ENCODE measurements around the gene STX17. TPM values are rescaled to one million over a fixed set of nuclear protein-coding genes. Genes with fewer than 3 reads are reported as not detected.

The STX17 gene
- total RNA-seq, 8 experiments from 2014 or later, result 10.0 to 37.2 (median 17.6) TPM

DNA sequence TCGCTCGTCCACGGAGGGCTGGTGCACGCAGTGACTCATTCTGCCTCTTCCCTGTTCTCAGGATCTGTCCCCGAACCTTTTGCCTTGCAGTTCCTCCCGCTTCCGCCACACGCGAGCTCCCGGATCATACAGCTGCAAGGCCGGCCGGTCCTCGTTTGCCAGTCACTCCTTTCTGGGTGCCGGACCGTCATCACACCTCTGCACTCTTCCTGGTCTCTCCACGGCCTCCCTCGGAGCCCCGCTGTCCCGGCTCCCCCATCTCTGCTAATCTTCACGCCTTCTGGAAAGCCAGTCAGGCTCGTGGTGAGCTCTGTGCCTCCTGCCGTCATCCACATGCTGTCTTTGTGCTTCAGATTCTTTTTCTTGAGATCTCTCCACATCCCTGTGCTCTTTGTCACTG lies 91.8 kb downstream of the STX17 start:
- no peak overlapping the region for H3K4me3 ChIP-seq
- in situ Hi-C loops (cut with MboI; ENCODE audit: low pct_unique_long_range_greater_than_20kb in 2 of 9, low sequenced_read_pairs in 9 of 9, unreplicated experiment in 9 of 9), result no loop called here
- H3K27ac ChIP-seq, result no peak overlapping the region
- ATAC-seq (replicated peaks in 6 of 8), result no peak
- 78 to 100% (median 87%) methylated on average over 1 to 17 of the region's 22 CpGs for WGBS, 10 experiments
- no peaks in the 10 kb centered on the region for H3K4me1 ChIP-seq (replicated peaks in 1 of 2)

DNA sequence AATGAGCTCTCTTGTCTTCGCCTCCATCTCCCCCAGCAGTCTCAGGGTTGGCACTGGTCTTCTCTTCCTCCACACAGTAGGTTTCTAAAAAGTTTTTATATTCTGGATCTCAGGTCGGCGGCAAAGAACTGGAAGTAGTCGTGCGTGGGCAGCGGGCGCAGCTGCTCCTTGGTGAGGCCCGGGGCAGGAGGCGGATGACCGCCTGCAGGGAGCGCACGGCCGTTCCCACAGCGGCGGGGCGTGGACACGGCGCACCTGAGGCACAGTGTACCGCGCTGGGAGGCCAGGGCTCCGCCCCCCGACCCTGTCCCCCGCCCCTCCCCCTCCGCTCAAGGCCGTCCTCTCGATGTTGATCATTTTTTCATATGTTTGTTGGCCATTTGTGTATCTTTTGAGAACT lies 92.4 kb downstream of the STX17 start:
- 92 to 100% (median 100%) methylated on average over 1 to 8 of the region's 26 CpGs; no CpG with 5 or more reads in 2 of the 10 experiments for WGBS, 10 experiments
- Histone ChIP-seq H3K27ac (no peak overlapping the region), H3K4me1 (replicated peaks in 1 of 2) (no peaks in the 10 kb centered on the region), H3K4me3 (no peak overlapping the region)
- ATAC-seq (replicated peaks in 6 of 8), result no peak
- in situ Hi-C loops (cut with MboI; ENCODE audit: low pct_unique_long_range_greater_than_20kb in 2 of 9, low sequenced_read_pairs in 9 of 9, unreplicated experiment in 9 of 9), result no loop called here

DNA sequence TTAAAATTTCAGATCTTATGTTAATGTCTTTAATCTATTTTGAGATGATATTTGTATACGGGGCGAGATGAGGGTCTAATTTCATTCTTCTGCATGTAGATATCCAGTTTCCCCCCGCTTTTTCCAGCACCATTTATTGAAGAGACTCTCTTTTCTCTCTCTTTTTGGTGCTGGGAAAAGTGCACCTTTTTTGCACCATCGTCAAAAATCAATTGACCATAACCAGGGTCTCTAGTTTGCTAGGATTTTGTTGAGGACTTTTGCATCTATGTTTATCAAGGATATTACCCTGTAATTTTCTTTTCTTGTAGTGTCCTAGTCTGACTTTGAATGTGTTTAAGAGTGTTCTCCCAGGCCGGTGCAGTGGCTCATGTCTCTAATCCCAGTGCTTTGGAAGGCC lies 93.3 kb downstream of the STX17 start:
- in situ Hi-C loops (cut with MboI; ENCODE audit: low pct_unique_long_range_greater_than_20kb in 2 of 9, low sequenced_read_pairs in 9 of 9, unreplicated experiment in 9 of 9), result no loop called here
- 93 to 100% (median 95%) methylated on average over 1 to 5 of the region's 5 CpGs for WGBS, 10 experiments
- Histone ChIP-seq H3K4me3 (no peak overlapping the region), H3K4me1 (replicated peaks in 1 of 2) (no peaks in the 10 kb centered on the region), H3K27ac (no peak overlapping the region)
- no peak for ATAC-seq (replicated peaks in 6 of 8)

DNA sequence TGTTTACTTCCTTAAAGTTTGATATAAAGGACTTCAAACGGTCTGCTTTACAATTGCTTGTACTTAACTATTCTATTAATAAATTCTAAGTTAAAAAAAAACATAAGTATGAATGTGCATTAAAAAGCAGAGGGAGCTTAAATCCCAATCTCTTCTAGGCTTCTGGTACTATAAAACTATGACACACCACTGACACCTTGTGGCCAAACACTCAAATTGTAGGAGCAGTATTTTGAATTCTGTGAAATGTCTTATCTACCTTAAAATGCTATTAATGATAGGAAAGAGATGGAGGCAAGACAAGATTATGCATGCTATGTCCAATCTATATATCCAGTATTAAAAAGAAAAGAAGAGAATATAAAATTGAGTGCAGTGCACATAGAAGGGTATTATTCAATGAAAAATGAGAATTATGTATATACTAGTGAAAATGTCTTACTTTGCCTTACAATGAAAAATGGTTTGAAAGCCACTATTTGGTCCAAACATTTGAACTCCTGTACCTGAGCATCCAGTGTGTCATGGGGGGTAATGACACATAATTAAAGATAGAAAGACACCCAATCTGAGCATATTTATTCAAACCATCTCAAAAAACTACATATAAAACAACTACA lies 104.7 kb downstream of the STX17 start:
- Histone ChIP-seq H3K4me3 (no peak overlapping the region), H3K4me1 (replicated peaks in 1 of 2) (no peaks in the 10 kb centered on the region), H3K27ac (no peak overlapping the region)
- in situ Hi-C loops (cut with MboI; ENCODE audit: low pct_unique_long_range_greater_than_20kb in 2 of 9, low sequenced_read_pairs in 9 of 9, unreplicated experiment in 9 of 9), result no loop called here
- ATAC-seq (replicated peaks in 6 of 8), result no peak
- WGBS, 10 experiments, result 14 to 44% (median 33%) methylated on average over 1 of the region's 1 CpG; no CpG with 5 or more reads in 2 of the 10 experiments

DNA sequence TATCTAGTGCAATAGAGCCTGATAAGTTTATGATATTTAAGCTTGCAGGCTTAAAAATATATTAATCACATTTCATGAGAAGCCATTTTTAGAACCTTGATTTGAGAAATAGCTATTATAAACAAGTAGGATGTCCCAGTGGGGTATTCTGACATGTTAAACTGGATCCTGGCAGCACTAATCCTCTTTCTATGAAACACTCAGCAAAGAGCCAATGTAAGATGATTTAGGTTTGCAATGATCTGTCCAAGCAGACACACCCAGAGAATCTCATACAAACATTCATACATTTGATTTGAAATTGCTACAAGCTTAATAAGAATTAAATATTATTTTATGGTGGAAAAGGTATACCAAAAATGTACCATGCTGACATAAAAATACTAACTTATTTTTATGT lies 105.8 kb downstream of the STX17 start:
- in situ Hi-C loops (cut with MboI; ENCODE audit: low pct_unique_long_range_greater_than_20kb in 2 of 9, low sequenced_read_pairs in 9 of 9, unreplicated experiment in 9 of 9), result no loop called here
- Histone ChIP-seq H3K4me1 (replicated peaks in 1 of 2) (no peaks in the 10 kb centered on the region), H3K4me3 (no peak overlapping the region), H3K27ac (no peak overlapping the region)
- ATAC-seq (replicated peaks in 6 of 8), result peak in 2 of 8 experiments; percentile 46 to 74

DNA sequence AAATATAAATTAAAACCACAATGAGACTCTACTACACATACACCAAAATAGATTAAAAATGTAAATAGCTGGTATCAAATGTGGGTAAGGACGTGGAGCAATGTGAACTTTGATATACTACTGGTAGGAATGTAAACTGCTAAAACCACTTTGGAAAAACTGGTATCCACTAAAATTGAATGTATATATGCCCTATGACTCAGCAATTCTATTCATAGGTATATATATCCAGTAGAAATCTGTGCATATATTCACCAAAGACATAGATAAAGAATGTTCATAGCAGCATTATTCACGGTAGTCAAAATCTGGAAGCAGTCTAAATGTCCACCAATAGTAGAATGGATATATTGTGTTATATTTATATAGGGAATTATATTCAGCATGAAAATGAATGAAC lies 107.1 kb downstream of the STX17 start:
- no peak overlapping the region for H3K27ac ChIP-seq
- no peaks in the 10 kb centered on the region for H3K4me1 ChIP-seq (replicated peaks in 1 of 2)
- in situ Hi-C loops (cut with MboI; ENCODE audit: low pct_unique_long_range_greater_than_20kb in 2 of 9, low sequenced_read_pairs in 9 of 9, unreplicated experiment in 9 of 9), result no loop called here
- WGBS, 10 experiments, result 17 to 100% (median 89%) methylated on average over 1 to 2 of the region's 2 CpGs; no CpG with 5 or more reads in 1 of the 10 experiments
- no peak overlapping the region for H3K4me3 ChIP-seq
- no peak for ATAC-seq (replicated peaks in 6 of 8)

DNA sequence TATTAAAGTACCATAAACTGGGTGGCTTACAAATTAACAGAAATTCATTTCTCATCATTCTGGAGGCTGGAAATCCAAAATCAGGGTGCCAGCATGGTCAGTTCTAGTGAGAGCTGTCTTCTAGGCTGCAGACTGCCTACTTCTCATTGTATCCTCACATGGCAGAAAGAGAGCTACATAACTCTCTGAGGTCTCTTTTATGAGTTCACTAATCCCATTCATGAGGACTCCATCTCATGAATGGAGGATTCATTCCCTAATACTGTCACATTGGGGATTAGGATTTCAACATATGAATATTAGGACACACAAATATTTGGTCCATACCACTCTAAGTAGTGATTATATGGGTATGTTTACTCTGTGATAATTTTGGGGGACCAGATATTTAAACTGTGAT lies 108.4 kb downstream of the STX17 start:
- Histone ChIP-seq H3K4me1 (replicated peaks in 1 of 2) (no peaks in the 10 kb centered on the region), H3K4me3 (no peak overlapping the region), H3K27ac (no peak overlapping the region)
- in situ Hi-C loops (cut with MboI; ENCODE audit: low pct_unique_long_range_greater_than_20kb in 2 of 9, low sequenced_read_pairs in 9 of 9, unreplicated experiment in 9 of 9), result no loop called here
- ATAC-seq (replicated peaks in 6 of 8), result no peak

DNA sequence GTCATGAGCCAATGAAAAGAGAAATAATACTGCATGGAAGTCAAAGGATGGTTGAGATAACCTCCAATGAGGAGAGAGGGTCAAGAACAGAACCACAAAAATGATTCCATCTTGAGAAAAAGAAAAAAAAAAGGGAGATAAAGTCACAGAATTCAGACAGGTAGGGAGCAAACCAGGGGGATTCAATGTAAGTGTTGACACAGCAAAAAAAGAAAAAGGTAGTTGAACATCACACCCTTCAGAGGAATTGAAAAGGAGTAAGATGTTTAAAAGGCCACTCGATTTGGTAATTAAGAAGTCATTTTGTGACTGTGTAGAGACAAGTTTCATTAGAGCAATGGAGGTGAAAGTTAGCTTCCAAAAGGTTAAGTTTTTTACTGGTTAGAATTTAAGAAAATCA lies 113.1 kb downstream of the STX17 start:
- ATAC-seq (replicated peaks in 6 of 8), result no peak
- Histone ChIP-seq H3K27ac (no peak overlapping the region), H3K4me1 (replicated peaks in 1 of 2) (no peaks in the 10 kb centered on the region), H3K4me3 (no peak overlapping the region)
- WGBS, 10 experiments, result 91 to 100% (median 100%) methylated on average over 1 of the region's 1 CpG; no CpG with 5 or more reads in 1 of the 10 experiments
- in situ Hi-C loops (cut with MboI; ENCODE audit: low pct_unique_long_range_greater_than_20kb in 2 of 9, low sequenced_read_pairs in 9 of 9, unreplicated experiment in 9 of 9), result no loop called here

Other genes with a start within 250 kb of the STX17 start
- 10 to 100 TPM in 1 of 8 experiments, 1 to 10 TPM in 6, under 1 TPM in 1; 0.92 to 23.1 (median 1.6) TPM for gene NR4A3, start 84.8 kb upstream of the STX17 start, total RNA-seq
- 10 to 100 TPM; 10.6 to 32.5 (median 18.0) TPM for gene ERP44, start 192.3 kb downstream of the STX17 start, total RNA-seq
- 10 to 100 TPM in 7 of 8 experiments, 1 to 10 TPM in 1; 9.5 to 23.8 (median 13.8) TPM for gene INVS, start 192.6 kb downstream of the STX17 start, total RNA-seq

Data from motor neuron (in vitro differentiated cells).